DOHH2 (cell line): ENCODE data around the gene TAF6L.
A peak's percentile ranks its signal among the peaks of the same experiment; 100 is the strongest.

Source experiments
- H3F3A ChIP-seq: fragments of 200-600 bp; sonication (generic), shearing (Covaris generic); 2 replicates; pipeline ENCODE4 v1.6.0; 2016; ENCODE audit warnings: antibody characterized with exemption, mild to moderate bottlenecking; ENCODE audit not compliant: control insufficient read depth, insufficient read depth
- H3K27ac ChIP-seq: fragments of 200-600 bp; sonication (generic); 2 replicates; pipeline ENCODE4 v1.5.1; 2014; ENCODE audit warnings: low read depth, mild to moderate bottlenecking, low read length, moderate library complexity
- H3K27me3 ChIP-seq: fragments of 200-600 bp; sonication (generic); 2 replicates; pipeline ENCODE4 v1.6.1; 2014; ENCODE audit warnings: mild to moderate bottlenecking, low read length, mixed read lengths; ENCODE audit not compliant: control insufficient read depth
- H3K36me3 ChIP-seq: fragments of 200-600 bp; sonication (generic); 2 replicates; pipeline ENCODE4 v1.6.1; 2014; ENCODE audit warnings: mild to moderate bottlenecking, low read length, moderate library complexity, mixed read lengths; ENCODE audit not compliant: control insufficient read depth
- H3K4me1 ChIP-seq: fragments of 200-600 bp; sonication (generic); 2 replicates; pipeline ENCODE4 v1.6.1; 2014; ENCODE audit warnings: mild to moderate bottlenecking, low read length, mixed read lengths; ENCODE audit not compliant: control insufficient read depth
- H3K4me2 ChIP-seq: fragments of 200-600 bp; sonication (generic); 2 replicates; pipeline ENCODE4 v1.6.0; 2014; ENCODE audit warnings: mild to moderate bottlenecking, low read length, moderate library complexity
- H3K4me3 ChIP-seq: fragments of 200-600 bp; sonication (generic); 2 replicates; pipeline ENCODE4 v1.5.1; 2014; ENCODE audit warnings: mild to moderate bottlenecking, low read length, mixed read lengths
- H3K79me2 ChIP-seq: fragments of 200-600 bp; sonication (generic); 2 replicates; pipeline ENCODE4 v1.6.1; 2014; ENCODE audit warnings: mild to moderate bottlenecking, low read length, mixed read lengths; ENCODE audit not compliant: control insufficient read depth
- H3K9me2 ChIP-seq: fragments of 200-600 bp; sonication (generic); replicated peaks from 2 replicates; pipeline ENCODE4 v1.6.1; 2014; ENCODE audit warnings: mild to moderate bottlenecking, low read length, mixed read lengths; ENCODE audit not compliant: control insufficient read depth
- H3K9me3 ChIP-seq: fragments of 200-600 bp; sonication (generic); 2 replicates; pipeline ENCODE4 v1.6.1; 2014; ENCODE audit warnings: antibody characterized with exemption, low read length, mixed read lengths; ENCODE audit not compliant: control insufficient read depth, insufficient read depth
- H4K20me1 ChIP-seq: fragments of 200-600 bp; sonication (generic); 2 replicates; pipeline ENCODE4 v1.6.0; 2014; ENCODE audit warnings: low read depth, mild to moderate bottlenecking, antibody characterized with exemption, low read length, moderate library complexity; ENCODE audit not compliant: control insufficient read depth, insufficient read depth
- EZH2phosphoT487 ChIP-seq: fragments of 200-600 bp; sonication (generic); IDR thresholded peaks from 2 replicates; pipeline ENCODE4 v1.6.1; 2017; ENCODE audit warnings: borderline replicate concordance, mild to moderate bottlenecking, antibody characterized with exemption, low read length, moderate library complexity, mixed read lengths
- TF ChIP-seq, protein P1 (sequence below): fragments of 200-600 bp; sonication (generic); IDR thresholded peaks from one replicate; pipeline ENCODE4 v1.5.1; 2014; ENCODE audit warnings: antibody characterized with exemption, mild to moderate bottlenecking, low read depth, low read length; ENCODE audit not compliant: poor library complexity, severe bottlenecking

The TAF6L gene

DNA sequence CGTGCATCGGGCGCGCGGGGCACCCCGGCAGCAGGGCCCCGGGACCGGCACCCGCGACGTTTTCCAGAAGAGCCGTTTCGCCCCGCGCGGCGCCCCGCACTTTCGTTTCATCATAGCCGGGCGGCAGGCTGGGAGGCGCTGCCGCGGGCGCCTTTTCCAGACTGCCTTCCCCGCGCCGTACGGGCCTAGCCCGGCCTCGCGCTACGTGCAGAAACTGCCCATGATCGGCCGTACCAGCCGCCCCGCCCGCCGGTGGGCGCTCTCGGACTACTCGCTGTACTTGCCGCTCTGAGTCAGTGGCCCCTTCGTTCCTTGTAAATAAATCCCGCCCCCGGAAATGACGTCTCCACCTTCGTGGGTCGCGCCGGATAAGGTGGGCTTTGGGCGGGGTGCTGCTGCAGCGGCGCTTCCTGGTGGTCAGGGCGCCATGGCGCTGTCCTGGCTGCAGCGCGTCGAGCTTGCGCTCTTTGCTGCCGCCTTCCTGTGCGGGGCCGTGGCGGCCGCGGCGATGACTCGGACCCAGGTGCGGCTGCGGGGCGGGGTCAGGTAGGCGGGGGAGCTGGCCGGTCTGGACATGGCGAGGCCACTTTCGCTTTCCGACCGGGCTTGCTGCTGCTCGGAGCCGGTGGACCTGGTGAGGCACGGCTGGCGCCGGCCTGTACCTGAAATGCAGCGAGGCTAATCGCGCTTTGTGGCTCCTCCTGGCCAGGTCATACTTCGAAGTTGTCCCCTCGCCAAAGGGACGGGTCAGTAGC, 16.0 kb downstream of the TAF6L start, which contains the start of gene TMEM179B:
TMEM179B (plus strand) TSS at position 398 of the 755 bp plus-strand sequence; CDS start at position 428, 30 bp downstream.
- H3K36me3 ChIP-seq: peaks cover 64% of the 10 kb centered on the region

DNA sequence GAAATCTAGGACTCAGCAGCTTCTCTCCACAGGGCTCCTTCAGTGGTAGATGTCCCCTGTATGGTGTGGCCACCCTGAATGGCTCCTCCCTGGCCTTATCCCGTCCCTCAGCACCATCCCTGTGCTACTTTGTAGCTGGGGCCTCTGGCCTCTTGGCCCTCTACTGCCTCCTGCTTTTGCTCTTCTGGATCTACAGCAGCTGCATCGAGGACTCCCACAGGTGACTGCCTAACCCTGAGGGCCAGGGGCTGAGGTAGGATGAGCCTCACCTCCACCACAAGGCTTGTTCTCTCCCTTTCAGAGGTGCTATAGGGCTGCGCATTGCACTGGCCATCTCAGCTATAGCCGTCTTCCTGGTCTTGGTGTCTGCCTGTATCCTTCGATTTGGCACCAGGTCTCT, 17.8 kb downstream of the TAF6L start:
- H3K27me3 ChIP-seq: no peaks in the 10 kb centered on the region
- H3K4me1 ChIP-seq: peaks cover 44% of the 10 kb centered on the region
- H3K79me2 ChIP-seq: peaks cover 63% of the 10 kb centered on the region
- no peaks in the 10 kb centered on the region for H3K9me3 ChIP-seq
- peak overlapping the region; percentile 10; the same call in 1 of the 2 replicates for H3K4me3 ChIP-seq
- peaks cover 68% of the 10 kb centered on the region for H3K36me3 ChIP-seq
- H4K20me1 ChIP-seq: no peaks in the 10 kb centered on the region; the same call in 1 of the 2 replicates
- peak overlapping the region; percentile 59; the same call in 1 of the 2 replicates for H3K4me2 ChIP-seq
- TF ChIP-seq, protein P1, sequence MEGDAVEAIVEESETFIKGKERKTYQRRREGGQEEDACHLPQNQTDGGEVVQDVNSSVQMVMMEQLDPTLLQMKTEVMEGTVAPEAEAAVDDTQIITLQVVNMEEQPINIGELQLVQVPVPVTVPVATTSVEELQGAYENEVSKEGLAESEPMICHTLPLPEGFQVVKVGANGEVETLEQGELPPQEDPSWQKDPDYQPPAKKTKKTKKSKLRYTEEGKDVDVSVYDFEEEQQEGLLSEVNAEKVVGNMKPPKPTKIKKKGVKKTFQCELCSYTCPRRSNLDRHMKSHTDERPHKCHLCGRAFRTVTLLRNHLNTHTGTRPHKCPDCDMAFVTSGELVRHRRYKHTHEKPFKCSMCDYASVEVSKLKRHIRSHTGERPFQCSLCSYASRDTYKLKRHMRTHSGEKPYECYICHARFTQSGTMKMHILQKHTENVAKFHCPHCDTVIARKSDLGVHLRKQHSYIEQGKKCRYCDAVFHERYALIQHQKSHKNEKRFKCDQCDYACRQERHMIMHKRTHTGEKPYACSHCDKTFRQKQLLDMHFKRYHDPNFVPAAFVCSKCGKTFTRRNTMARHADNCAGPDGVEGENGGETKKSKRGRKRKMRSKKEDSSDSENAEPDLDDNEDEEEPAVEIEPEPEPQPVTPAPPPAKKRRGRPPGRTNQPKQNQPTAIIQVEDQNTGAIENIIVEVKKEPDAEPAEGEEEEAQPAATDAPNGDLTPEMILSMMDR: no peak
- TF ChIP-seq EZH2phosphoT487: no peak
- H3F3A ChIP-seq: peaks cover 28% of the 10 kb centered on the region
- H3K9me2 ChIP-seq: no peaks in the 10 kb centered on the region
- H3K27ac ChIP-seq: peak overlapping the region; percentile 3; the same call in 1 of the 2 replicates

More for the DNA sequence above, 16.0 kb downstream of the TAF6L start, which contains the start of gene TMEM179B:
- peaks cover 58% of the 10 kb centered on the region for H3K79me2 ChIP-seq
- H3K9me3 ChIP-seq: no peaks in the 10 kb centered on the region
- H3F3A ChIP-seq: peaks cover 20% of the 10 kb centered on the region
- H3K27me3 ChIP-seq: no peaks in the 10 kb centered on the region
- peak within 1 kb of the TSS; percentile 83 for H3K4me3 ChIP-seq
- H4K20me1 ChIP-seq: no peaks in the 10 kb centered on the region; the same call in 1 of the 2 replicates
- peak within 1 kb of the TSS; percentile 59 for H3K4me2 ChIP-seq
- peaks cover 39% of the 10 kb centered on the region for H3K4me1 ChIP-seq
- TF ChIP-seq, protein P1: no peak
- TF ChIP-seq EZH2phosphoT487: no peak
- peak within 1 kb of the TSS; percentile 60 for H3K27ac ChIP-seq
- H3K9me2 ChIP-seq: no peaks in the 10 kb centered on the region

DNA sequence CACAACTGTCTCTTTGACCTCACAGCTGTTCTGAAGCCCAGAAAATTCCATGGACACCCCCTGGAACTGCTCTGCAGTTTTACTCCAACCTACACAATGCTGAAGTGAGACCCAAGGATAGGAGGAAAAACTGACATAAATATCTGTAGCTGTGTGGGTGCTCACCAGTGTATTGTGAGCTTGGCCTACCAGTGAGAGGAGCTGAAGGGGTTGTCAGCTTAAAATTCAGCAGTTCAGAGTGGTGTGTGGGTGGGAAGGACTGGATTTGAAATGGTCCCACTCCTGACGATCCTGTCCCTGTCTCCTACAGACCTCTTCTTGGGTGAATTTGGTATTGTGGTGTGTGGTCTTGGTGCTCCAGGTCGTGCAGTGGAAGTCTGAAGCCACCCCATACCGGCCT, 18.4 kb downstream of the TAF6L start:
- peaks cover 63% of the 10 kb centered on the region for H3K79me2 ChIP-seq
- peaks cover 44% of the 10 kb centered on the region for H3K4me1 ChIP-seq
- H3K9me3 ChIP-seq: no peaks in the 10 kb centered on the region
- H3K36me3 ChIP-seq: peaks cover 74% of the 10 kb centered on the region
- H3K4me3 ChIP-seq: no peak overlapping the region
- H3K4me2 ChIP-seq: peak overlapping the region; percentile 59
- H3K27ac ChIP-seq: no peak overlapping the region
- TF ChIP-seq, protein P1: no peak
- TF ChIP-seq EZH2phosphoT487: no peak
- no peaks in the 10 kb centered on the region for H3K27me3 ChIP-seq
- no peaks in the 10 kb centered on the region; the same call in 1 of the 2 replicates for H4K20me1 ChIP-seq
- no peaks in the 10 kb centered on the region for H3K9me2 ChIP-seq
- peaks cover 27% of the 10 kb centered on the region for H3F3A ChIP-seq
